Measurements from ENCODE around the gene SLC25A41. TPM values are rescaled to one million over a fixed set of nuclear protein-coding genes. Genes with fewer than 3 reads are reported as not detected.

The SLC25A41 gene
- total RNA-seq, 2 experiments from 2014 or later: 0.30 to 0.50 TPM

DNA sequence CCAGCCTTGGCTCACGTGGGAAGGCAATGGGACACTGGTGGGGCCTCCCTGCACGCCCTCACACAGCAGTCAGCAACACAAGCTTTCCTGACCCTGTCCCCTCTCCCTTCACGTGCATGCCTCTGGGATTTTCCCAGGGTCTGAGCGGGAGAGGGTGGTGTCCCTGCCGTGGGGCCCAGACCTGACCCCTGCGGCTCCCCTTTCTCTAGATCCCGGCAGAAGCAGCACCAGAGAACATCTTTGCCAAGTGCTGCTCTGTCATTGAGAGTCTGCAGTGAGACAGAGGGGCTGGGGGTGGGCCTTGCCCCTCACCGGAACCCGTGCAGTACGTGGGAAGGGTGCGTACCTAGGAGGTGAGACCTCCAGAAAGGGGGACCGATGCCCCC lies 21.5 kb downstream of the SLC25A41 start:
- H3K4me1 ChIP-seq (ENCODE audit: insufficient read depth, low read length): no peaks in the 10 kb centered on the region
- H3K4me3 Mint-ChIP-seq: no peak overlapping the region
- H3K4me1 Mint-ChIP-seq (ENCODE audit: low read depth): no peaks in the 10 kb centered on the region
- intact Hi-C loops (cut with DNase I, micrococcal nuclease): no loop called here
- CTCF ChIA-PET: no interaction called here
- H3K9me3 Mint-ChIP-seq: no peaks in the 10 kb centered on the region
- peak; percentile 11 for ATAC-seq (ENCODE audit: poor library complexity)
- H3K27me3 Mint-ChIP-seq: no peaks in the 10 kb centered on the region
- no peak overlapping the region for H3K27ac Mint-ChIP-seq
- peaks cover 34% of the 10 kb centered on the region for H3K36me3 Mint-ChIP-seq (ENCODE audit: low read depth)
- no peak overlapping the region for H3K27ac ChIP-seq (ENCODE audit: low read depth in 1 of 2, low read length in 2 of 2)
- H3K27me3 ChIP-seq (ENCODE audit: control insufficient read depth in 1 of 2, insufficient read depth in 2 of 2, low read length in 2 of 2): no peaks in the 10 kb centered on the region
- no peak for DNase-seq
- POLR2A ChIA-PET: interaction anchor here (0.8 kb wide), 1 partner anchor 13 kb away, joined by 4 read pairs; the partner anchor contains the start of gene KHSRP
- H3K4me3 ChIP-seq (ENCODE audit: low read length): no peak overlapping the region
- H3K9me3 ChIP-seq (ENCODE audit: control insufficient read depth in 1 of 2, insufficient read depth in 1 of 2, low read length in 2 of 2): no peaks in the 10 kb centered on the region
- TF ChIP-seq, protein P1, sequence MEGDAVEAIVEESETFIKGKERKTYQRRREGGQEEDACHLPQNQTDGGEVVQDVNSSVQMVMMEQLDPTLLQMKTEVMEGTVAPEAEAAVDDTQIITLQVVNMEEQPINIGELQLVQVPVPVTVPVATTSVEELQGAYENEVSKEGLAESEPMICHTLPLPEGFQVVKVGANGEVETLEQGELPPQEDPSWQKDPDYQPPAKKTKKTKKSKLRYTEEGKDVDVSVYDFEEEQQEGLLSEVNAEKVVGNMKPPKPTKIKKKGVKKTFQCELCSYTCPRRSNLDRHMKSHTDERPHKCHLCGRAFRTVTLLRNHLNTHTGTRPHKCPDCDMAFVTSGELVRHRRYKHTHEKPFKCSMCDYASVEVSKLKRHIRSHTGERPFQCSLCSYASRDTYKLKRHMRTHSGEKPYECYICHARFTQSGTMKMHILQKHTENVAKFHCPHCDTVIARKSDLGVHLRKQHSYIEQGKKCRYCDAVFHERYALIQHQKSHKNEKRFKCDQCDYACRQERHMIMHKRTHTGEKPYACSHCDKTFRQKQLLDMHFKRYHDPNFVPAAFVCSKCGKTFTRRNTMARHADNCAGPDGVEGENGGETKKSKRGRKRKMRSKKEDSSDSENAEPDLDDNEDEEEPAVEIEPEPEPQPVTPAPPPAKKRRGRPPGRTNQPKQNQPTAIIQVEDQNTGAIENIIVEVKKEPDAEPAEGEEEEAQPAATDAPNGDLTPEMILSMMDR (IDR thresholded peaks at IDR 0.05): no peak
- H3K36me3 ChIP-seq (ENCODE audit: insufficient read depth, low read length): peaks cover 30% of the 10 kb centered on the region

GRCh38 chr19:6409346-6409745 lies 24.2 kb downstream of the SLC25A41 start:
- no peak for DNase-seq
- no peak overlapping the region for H3K27ac Mint-ChIP-seq
- no peaks in the 10 kb centered on the region for H3K27me3 Mint-ChIP-seq
- Histone ChIP-seq H3K4me3 (ENCODE audit: low read length) (no peak overlapping the region), H3K4me1 (ENCODE audit: insufficient read depth, low read length) (no peaks in the 10 kb centered on the region), H3K27ac (ENCODE audit: low read depth in 1 of 2, low read length in 2 of 2) (no peak overlapping the region), H3K27me3 (ENCODE audit: control insufficient read depth in 1 of 2, insufficient read depth in 2 of 2, low read length in 2 of 2) (no peaks in the 10 kb centered on the region), H3K36me3 (ENCODE audit: insufficient read depth, low read length) (peaks cover 4% of the 10 kb centered on the region), H3K9me3 (ENCODE audit: control insufficient read depth in 1 of 2, insufficient read depth in 1 of 2, low read length in 2 of 2) (no peaks in the 10 kb centered on the region)
- no peak overlapping the region for H3K4me3 Mint-ChIP-seq
- no peak for ATAC-seq (ENCODE audit: poor library complexity)
- ChIA-PET POLR2A (no interaction called here), CTCF (no interaction called here)
- no peaks in the 10 kb centered on the region for H3K4me1 Mint-ChIP-seq (ENCODE audit: low read depth)
- intact Hi-C loops (cut with DNase I, micrococcal nuclease): no loop called here
- H3K9me3 Mint-ChIP-seq: no peaks in the 10 kb centered on the region
- peaks cover 12% of the 10 kb centered on the region for H3K36me3 Mint-ChIP-seq (ENCODE audit: low read depth)
- TF ChIP-seq, protein P1 (IDR thresholded peaks at IDR 0.05): no peak

- H3K36me3 ChIP-seq (ENCODE audit: insufficient read depth, low read length): no peaks in the 10 kb centered on the region
- TF ChIP-seq, protein P1 (IDR thresholded peaks at IDR 0.05): no peak
- no peak overlapping the region for H3K4me3 ChIP-seq (ENCODE audit: low read length)
- H3K4me1 ChIP-seq (ENCODE audit: insufficient read depth, low read length): no peaks in the 10 kb centered on the region
- Mint-ChIP-seq H3K27ac (no peak overlapping the region), H3K4me1 (ENCODE audit: low read depth) (no peaks in the 10 kb centered on the region), H3K36me3 (ENCODE audit: low read depth) (no peaks in the 10 kb centered on the region), H3K4me3 (no peak overlapping the region), H3K9me3 (no peaks in the 10 kb centered on the region), H3K27me3 (no peaks in the 10 kb centered on the region)
- intact Hi-C loops (cut with DNase I, micrococcal nuclease): no loop called here
- ATAC-seq (ENCODE audit: poor library complexity) (no peak), DNase-seq (no peak)
- CTCF ChIA-PET: no interaction called here
- H3K27ac ChIP-seq (ENCODE audit: low read depth in 1 of 2, low read length in 2 of 2): no peak overlapping the region
- POLR2A ChIA-PET: no interaction called here
- no peaks in the 10 kb centered on the region for H3K9me3 ChIP-seq (ENCODE audit: control insufficient read depth in 1 of 2, insufficient read depth in 1 of 2, low read length in 2 of 2)
- no peaks in the 10 kb centered on the region for H3K27me3 ChIP-seq (ENCODE audit: control insufficient read depth in 1 of 2, insufficient read depth in 2 of 2, low read length in 2 of 2)
Measured at GRCh38 chr19:6406401-6406800, 27.2 kb downstream of the SLC25A41 start.
